ENCODE measurements around the gene USP5.
A peak's percentile ranks its signal among the peaks of the same experiment; 100 is the strongest.

USP5 gene

DNA sequence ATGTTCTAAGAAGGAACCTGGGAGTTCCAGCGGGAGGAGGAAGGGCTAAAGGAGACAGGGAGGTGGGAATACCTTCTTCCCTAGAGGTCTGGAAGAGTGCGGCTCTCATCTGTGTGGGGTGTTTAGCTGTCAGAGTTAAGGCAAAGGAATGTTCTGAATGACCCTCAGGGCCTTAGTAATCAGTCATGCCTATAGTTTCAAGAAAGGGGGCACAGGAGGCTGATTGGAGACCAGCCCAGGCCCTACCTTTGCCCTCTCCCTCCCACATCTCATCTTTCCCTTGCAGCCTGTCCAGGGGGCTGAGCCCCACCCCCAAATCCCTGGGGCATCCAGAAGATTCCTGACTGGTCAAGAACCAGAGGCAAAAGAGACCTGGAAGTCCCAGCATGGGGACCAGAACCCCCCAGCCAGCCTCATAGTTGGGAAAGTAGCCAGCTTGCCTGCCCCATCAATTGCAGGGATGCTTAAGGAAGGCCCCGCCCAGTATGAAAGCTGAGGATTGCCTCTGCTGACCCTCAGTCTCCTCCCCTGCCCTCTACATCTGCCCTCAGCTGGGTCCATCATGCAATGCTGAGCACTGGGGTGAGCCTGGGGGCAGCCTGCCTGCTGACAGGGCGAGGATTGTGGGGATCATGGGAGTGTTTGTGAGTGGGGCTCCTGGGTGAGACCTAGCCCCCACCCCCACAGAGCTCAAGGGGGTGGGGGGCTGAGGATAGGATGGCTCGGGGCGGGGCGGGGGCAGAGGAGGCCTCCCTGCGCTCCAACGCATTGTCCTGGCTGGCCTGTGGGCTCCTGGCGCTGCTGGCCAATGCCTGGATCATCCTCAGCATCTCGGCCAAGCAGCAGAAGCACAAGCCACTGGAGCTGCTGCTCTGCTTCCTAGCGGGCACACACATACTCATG lies 28.5 kb upstream of the USP5 start:
- TF ChIP-seq, protein P1, sequence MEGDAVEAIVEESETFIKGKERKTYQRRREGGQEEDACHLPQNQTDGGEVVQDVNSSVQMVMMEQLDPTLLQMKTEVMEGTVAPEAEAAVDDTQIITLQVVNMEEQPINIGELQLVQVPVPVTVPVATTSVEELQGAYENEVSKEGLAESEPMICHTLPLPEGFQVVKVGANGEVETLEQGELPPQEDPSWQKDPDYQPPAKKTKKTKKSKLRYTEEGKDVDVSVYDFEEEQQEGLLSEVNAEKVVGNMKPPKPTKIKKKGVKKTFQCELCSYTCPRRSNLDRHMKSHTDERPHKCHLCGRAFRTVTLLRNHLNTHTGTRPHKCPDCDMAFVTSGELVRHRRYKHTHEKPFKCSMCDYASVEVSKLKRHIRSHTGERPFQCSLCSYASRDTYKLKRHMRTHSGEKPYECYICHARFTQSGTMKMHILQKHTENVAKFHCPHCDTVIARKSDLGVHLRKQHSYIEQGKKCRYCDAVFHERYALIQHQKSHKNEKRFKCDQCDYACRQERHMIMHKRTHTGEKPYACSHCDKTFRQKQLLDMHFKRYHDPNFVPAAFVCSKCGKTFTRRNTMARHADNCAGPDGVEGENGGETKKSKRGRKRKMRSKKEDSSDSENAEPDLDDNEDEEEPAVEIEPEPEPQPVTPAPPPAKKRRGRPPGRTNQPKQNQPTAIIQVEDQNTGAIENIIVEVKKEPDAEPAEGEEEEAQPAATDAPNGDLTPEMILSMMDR (IDR thresholded peaks at IDR 0.05) = no peak

DNA sequence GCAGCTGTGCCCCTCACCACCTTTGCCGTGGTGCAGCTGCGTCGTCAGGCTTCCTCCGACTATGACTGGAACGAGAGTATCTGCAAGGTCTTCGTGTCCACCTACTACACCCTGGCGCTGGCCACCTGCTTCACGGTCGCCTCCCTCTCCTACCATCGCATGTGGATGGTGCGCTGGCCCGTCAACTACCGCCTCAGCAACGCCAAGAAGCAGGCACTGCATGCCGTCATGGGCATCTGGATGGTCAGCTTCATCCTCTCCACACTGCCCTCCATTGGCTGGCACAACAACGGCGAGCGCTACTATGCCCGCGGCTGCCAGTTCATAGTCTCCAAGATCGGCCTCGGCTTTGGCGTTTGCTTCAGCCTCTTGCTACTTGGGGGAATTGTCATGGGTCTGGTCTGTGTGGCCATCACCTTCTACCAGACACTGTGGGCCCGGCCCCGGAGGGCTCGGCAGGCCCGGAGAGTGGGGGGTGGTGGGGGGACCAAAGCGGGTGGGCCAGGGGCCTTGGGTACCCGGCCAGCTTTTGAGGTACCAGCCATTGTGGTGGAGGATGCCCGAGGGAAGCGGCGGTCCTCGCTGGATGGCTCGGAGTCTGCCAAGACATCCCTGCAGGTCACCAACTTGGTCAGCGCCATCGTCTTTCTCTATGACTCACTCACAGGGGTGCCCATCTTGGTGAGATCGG lies 27.7 kb upstream of the USP5 start:
- TF ChIP-seq, protein P1 (IDR thresholded peaks at IDR 0.05) = no peak

DNA sequence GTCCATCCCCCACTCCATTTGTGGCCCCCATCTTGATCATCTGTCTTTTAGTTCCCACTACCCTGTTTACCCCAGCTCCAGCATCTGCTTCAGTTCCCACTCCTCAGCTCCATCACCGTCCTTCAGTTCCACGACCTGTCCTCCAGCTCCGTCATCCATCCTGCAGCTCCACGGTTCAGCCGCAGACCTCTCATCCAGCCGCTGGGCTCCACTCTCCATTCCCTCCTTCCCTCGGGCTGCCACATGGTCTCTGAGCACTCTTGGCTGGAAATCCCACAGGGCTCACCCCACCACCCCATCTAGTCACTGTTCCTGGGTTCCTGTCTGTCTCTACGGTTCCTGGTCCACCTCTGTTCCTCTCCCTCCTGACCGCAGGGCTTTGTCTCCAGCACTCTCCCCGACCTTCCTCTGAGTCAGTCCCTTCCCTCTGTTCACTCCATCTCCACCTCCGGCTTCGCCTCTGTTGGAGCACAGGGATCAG lies 27.0 kb upstream of the USP5 start:
- TF ChIP-seq, protein P1 (IDR thresholded peaks at IDR 0.05) = no peak

DNA sequence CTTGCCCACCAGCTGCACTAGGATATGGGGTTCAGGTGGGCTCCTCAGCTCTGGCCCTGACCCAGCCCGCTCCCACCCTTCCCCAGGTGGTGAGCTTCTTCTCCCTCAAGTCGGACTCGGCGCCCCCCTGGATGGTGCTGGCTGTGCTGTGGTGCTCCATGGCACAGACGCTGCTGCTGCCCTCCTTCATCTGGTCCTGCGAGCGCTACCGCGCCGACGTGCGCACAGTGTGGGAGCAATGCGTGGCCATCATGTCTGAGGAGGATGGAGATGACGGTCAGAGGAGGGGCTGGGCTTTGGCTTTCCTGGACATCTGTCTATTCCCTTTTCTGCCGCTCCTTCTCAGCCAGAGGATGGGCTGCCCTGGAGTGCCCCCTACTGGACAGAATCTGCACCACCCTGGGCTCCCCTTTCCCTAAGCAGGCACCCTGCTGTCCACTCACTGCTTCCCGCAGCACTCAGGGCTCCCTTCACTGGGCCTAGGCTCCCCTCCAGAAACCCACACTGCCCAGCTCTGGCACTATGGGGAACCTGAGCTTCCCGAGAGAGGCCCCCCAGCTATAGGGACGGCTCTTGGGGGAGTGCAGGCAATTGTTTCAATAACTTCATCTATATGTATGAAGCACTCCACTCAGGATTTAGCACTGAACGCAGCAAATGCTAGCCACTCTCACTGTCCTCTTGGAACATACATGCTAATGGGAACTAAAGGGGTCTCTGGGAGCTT lies 26.4 kb upstream of the USP5 start:
- TF ChIP-seq, protein P1 (IDR thresholded peaks at IDR 0.05) = peak; percentile 91

DNA sequence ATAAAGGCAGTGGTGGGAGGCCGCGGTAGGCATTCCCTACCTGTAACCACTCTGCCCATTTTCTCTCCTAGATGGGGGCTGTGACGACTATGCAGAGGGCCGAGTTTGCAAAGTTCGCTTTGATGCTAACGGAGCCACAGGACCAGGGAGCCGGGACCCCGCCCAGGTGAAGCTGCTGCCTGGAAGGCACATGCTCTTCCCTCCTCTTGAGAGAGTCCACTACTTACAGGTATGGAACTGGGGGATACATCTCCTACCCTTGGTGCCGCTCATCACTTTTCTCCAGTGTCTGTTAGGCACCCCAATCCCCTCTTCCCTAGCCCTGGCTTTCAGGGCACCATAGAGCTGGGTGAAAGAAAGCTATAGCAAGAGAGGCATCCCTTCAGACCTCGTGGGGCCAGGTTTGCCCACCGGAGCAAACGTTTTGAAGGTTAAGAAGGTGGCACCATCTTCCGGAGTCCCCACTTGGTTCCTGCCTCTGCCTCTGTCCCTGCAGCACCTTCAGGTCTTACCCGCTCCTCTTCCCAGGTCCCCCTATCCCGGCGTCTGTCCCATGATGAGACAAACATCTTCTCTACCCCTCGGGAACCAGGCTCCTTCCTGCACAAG lies 25.7 kb upstream of the USP5 start:
- TF ChIP-seq, protein P1 (IDR thresholded peaks at IDR 0.05) = no peak

DNA sequence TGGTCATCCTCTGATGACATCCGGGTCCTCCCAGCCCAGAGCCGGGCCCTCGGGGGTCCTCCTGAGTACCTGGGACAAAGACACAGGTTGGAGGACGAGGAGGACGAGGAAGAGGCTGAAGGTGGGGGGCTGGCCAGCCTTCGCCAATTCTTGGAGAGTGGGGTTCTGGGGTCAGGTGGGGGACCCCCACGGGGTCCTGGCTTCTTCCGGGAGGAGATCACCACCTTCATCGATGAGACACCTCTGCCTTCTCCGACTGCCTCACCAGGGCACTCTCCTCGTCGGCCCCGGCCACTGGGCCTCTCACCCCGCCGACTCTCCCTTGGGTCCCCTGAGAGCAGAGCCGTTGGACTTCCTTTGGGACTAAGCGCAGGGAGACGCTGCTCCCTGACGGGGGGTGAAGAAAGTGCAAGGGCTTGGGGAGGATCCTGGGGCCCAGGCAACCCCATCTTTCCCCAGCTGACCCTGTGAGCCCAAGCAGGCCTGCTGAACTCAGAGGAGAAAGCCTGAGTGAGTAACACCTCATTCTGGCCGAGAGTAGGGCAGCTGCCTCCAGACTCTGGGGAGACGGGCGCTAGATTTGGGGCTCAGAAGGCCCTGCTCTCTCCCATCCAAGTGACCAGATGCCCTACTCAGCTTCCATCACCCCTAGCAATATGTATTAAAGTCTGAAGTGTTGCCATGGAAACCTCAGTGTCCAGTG lies 25.1 kb upstream of the USP5 start:
- TF ChIP-seq, protein P1 (IDR thresholded peaks at IDR 0.05) = no peak
